T-cell (primary cell): Measurements from ENCODE around the gene MKNK2. TPM values are rescaled to one million over a fixed set of nuclear protein-coding genes. Genes with fewer than 3 reads are reported as not detected.
A peak's percentile ranks its signal among the peaks of the same experiment; 100 is the strongest.

Experiments
- ATAC-seq, 4 experiments: fragments of 200-7000 bp in 3 of 4; fragments of 150-1000 bp in 1 of 4; cut with Tn5 transposase; replicated peaks in 1 of 4; 1 replicate in 3 of 4; 2 replicates in 1 of 4; pipeline ENCODE4 v1.10.0; 2021; ENCODE audit warnings: moderate library complexity in 3 of 4, mild to moderate bottlenecking in 2 of 4, moderate number of reproducible peaks in 1 of 4
- CTCF ChIA-PET, 2 donors: fragments of 300-600 bp; sonication (Branson Sonifier 250); formaldehyde crosslinking; loops; one replicate each; lab custom pipeline; 2022; ENCODE audit warnings: antibody characterized with exemption in 2 of 2; lab: Charles Lee
- POLR2A ChIA-PET, 2 donors: fragments of 300-600 bp; sonication (Branson Sonifier 250); formaldehyde crosslinking; loops; one replicate each; lab custom pipeline; 2022; ENCODE audit warnings: antibody characterized with exemption in 2 of 2; lab: Charles Lee
- DNase-seq, 35 experiments: peaks; one replicate each; pipeline versions ENCODE4 v3.0.0 to v3.0.0-alpha.2; 2013 to 2023
- H3K27ac ChIP-seq: one replicate; pipeline ENCODE4 v1.5.1; 2013; ENCODE audit warnings: low read length
- H3K27me3 ChIP-seq, 2 experiments: replicated peaks in 1 of 2; 1 replicate in 1 of 2; 2 replicates in 1 of 2; pipeline versions ENCODE4 v1.6.1 to v1.7.0; 2013; ENCODE audit warnings: low read length in 1 of 2, mixed read lengths in 1 of 2; ENCODE audit not compliant: control insufficient read depth in 2 of 2, insufficient read depth in 2 of 2; ENCODE audit errors: extremely low read depth in 1 of 2
- H3K36me3 ChIP-seq, 2 donors: 1 replicate in 1 of 2; 2 replicates in 1 of 2; pipeline versions ENCODE4 v1.6.1 to v1.7.0; 2013; ENCODE audit warnings: low read length in 1 of 2; ENCODE audit not compliant: control insufficient read depth in 2 of 2, insufficient read depth in 1 of 2; ENCODE audit errors: extremely low read depth in 1 of 2
- H3K4me1 ChIP-seq, 2 experiments: 1 replicate in 1 of 2; 2 replicates in 1 of 2; pipeline versions ENCODE4 v1.6.1 to v1.7.0; 2013; ENCODE audit warnings: low read length in 2 of 2, mixed read lengths in 1 of 2; ENCODE audit not compliant: insufficient read depth in 2 of 2, control insufficient read depth in 1 of 2; ENCODE audit errors: extremely low read depth in 1 of 2
- H3K4me3 ChIP-seq, 2 donors: 1 replicate in 1 of 2; 2 replicates in 1 of 2; pipeline versions ENCODE4 v1.5.1 to v1.7.0; 2013; ENCODE audit warnings: mild to moderate bottlenecking in 2 of 2, low read length in 1 of 2, moderate library complexity in 1 of 2; ENCODE audit not compliant: control insufficient read depth in 1 of 2; ENCODE audit errors: extremely low read depth in 1 of 2
- H3K9me3 ChIP-seq: 2 replicates; pipeline ENCODE4 v1.7.0; 2013
- H3K27ac Mint-ChIP-seq, 2 donors: one replicate each; pipeline ENCODE4 v1.8.0; 2020 to 2021; ENCODE audit warnings: mild to moderate bottlenecking in 2 of 2, mixed read lengths in 2 of 2
- H3K27me3 Mint-ChIP-seq, 2 donors: one replicate each; pipeline ENCODE4 v1.8.0; 2021 to 2022; ENCODE audit warnings: mixed read lengths in 2 of 2
- H3K36me3 Mint-ChIP-seq: one replicate; pipeline ENCODE4 v1.8.0; 2021; ENCODE audit warnings: mixed read lengths
- H3K4me1 Mint-ChIP-seq, 3 donors: one replicate each; pipeline ENCODE4 v1.8.0; 2020 to 2022; ENCODE audit warnings: mixed read lengths in 3 of 3, mild to moderate bottlenecking in 1 of 3
- H3K4me3 Mint-ChIP-seq, 3 donors: one replicate each; pipeline ENCODE4 v1.8.0; 2020 to 2022; ENCODE audit warnings: mild to moderate bottlenecking in 3 of 3, mixed read lengths in 3 of 3, moderate library complexity in 3 of 3
- H3K9me3 Mint-ChIP-seq, 3 donors: one replicate each; pipeline ENCODE4 v1.8.0; 2020 to 2022; ENCODE audit warnings: mixed read lengths in 3 of 3
- WGBS: methylation state at CpG from one replicate; pipeline ENCODE4 v1.1.5; 2013; ENCODE audit warnings: missing lambda C conversion rate; ENCODE audit not compliant: insufficient coverage; 5-methylcytosine and 5-hydroxymethylcytosine counted together
- total RNA-seq, 35 experiments: library from RNA in 6 of 35; stranded (reverse) in 6 of 35; fragments of 120-200 nt in 1 of 35; gene quantifications; one replicate each; pipeline versions ENCODE4 v1.2.1 to v1.2.4 and lab custom pipeline; 2013 to 2026

Gene MKNK2
- total RNA-seq, 5 donors from 2014 or later (not counting 1 experiment from before 2014, with no cell fraction given) = 196 to 242 (median 234) TPM

DNA sequence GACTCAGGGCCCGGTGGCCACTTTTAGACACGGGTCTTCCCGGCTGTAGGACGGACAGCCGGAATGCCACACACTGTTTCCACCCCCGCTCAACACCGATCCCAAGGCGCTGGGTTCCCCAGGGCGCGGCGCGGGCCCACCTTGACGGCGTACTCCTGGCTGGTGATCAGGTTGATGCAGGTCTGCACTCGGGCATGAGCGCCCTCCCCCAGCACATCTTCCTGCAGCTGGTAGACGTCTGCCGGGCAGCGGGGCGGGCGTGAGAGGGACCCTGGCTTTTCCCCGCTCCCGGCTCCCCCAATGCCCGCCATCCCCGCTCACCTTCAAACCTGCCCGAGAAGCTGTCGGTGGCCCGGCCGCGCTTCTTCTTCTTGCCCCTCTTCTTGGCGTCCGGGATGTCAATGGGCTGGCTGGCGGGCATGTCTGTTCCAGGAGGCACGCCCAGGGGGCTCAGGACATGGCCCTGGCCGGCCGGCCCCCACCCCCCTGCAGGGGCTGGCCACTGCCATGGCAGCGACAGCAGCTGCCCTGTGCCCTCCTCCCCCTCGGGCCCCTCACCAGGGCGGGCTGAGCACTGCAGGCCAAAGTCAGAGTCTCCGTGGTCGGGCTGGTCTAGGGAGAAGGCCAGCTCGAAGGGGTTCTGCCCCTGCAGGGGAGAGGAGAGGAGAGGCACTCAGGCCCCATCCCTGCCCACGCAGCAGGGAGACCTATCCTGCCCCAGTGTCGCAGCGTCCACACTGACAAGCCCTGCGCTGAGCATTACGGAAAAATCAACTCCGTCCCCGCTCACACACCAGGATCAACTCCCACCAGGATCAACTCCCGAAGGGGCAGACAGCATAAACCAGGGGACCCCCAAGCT, 4.8 kb downstream of the MKNK2 start:
- Mint-ChIP-seq H3K9me3 (no peaks in the 10 kb centered on the region), H3K27me3 (no peaks in the 10 kb centered on the region), H3K27ac (no peak overlapping the region), H3K36me3 (peaks cover 3% of the 10 kb centered on the region), H3K4me3 (no peak overlapping the region), H3K4me1 (peaks cover 29 to 61% (median 52%) of the 10 kb centered on the region in 3 donors)
- DNase-seq (peak in 1 of 35 experiments; percentile 9), ATAC-seq (no peak)
- peak overlapping the region; percentile 20 for H3K27ac ChIP-seq
- ChIA-PET POLR2A (interaction anchor here in 1 of 2 donors (0.5 kb wide), 1 partner anchor 105 kb away, joined by 3 read pairs; no protein-coding TSS in a partner anchor), CTCF (no interaction called here)
- H3K4me3 ChIP-seq = no peak overlapping the region
- no peaks in the 10 kb centered on the region for H3K9me3 ChIP-seq
- H3K4me1 ChIP-seq = peaks cover 50 to 85% of the 10 kb centered on the region in 2 experiments
- H3K27me3 ChIP-seq = no peaks in the 10 kb centered on the region
- WGBS = 95% methylated on average over 34 of the region's 50 CpGs
- peaks cover 18 to 70% of the 10 kb centered on the region in 2 donors for H3K36me3 ChIP-seq

DNA sequence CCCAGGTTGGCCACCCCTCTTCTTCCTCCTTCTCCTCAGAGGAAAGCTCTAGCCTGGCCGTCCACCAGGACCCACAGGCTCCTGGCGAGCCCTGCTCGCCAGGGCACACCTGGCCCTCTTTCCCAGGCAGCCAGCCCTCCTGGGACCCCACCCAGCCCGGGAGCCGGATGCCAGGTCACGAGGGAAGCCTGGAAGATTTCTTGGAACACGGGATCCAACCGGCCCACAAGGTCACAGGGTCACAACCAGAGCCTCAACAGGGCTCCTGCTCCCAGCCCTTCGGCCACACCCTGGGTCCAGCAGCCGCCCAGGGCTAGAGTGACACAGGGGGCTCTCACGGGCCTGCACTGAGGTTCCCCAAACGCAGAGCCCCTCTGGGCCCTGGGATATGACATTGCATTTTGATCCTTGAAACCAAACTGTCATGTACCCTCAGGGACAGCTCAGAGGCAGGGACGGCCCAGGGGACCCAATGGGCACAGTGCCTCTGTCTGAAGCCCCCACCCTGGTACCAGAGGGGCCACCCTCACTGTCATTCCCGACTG, 5.5 kb downstream of the MKNK2 start:
- Mint-ChIP-seq H3K27ac (no peak overlapping the region), H3K27me3 (no peaks in the 10 kb centered on the region), H3K4me3 (peak overlapping the region in 1 of 3 donors; percentile 8), H3K36me3 (peaks cover 3% of the 10 kb centered on the region), H3K4me1 (peaks cover 28 to 64% (median 56%) of the 10 kb centered on the region in 3 donors), H3K9me3 (no peaks in the 10 kb centered on the region)
- H3K27ac ChIP-seq = peak overlapping the region; percentile 20
- H3K4me1 ChIP-seq = peaks cover 52 to 92% of the 10 kb centered on the region in 2 experiments
- no peak for DNase-seq
- no peaks in the 10 kb centered on the region for H3K27me3 ChIP-seq
- WGBS = 89% methylated on average over 14 of the region's 14 CpGs
- ChIA-PET CTCF (no interaction called here), POLR2A (no interaction called here)
- no peak for ATAC-seq
- peaks cover 18 to 78% of the 10 kb centered on the region in 2 donors for H3K36me3 ChIP-seq
- no peak overlapping the region for H3K4me3 ChIP-seq
- H3K9me3 ChIP-seq = no peaks in the 10 kb centered on the region

DNA sequence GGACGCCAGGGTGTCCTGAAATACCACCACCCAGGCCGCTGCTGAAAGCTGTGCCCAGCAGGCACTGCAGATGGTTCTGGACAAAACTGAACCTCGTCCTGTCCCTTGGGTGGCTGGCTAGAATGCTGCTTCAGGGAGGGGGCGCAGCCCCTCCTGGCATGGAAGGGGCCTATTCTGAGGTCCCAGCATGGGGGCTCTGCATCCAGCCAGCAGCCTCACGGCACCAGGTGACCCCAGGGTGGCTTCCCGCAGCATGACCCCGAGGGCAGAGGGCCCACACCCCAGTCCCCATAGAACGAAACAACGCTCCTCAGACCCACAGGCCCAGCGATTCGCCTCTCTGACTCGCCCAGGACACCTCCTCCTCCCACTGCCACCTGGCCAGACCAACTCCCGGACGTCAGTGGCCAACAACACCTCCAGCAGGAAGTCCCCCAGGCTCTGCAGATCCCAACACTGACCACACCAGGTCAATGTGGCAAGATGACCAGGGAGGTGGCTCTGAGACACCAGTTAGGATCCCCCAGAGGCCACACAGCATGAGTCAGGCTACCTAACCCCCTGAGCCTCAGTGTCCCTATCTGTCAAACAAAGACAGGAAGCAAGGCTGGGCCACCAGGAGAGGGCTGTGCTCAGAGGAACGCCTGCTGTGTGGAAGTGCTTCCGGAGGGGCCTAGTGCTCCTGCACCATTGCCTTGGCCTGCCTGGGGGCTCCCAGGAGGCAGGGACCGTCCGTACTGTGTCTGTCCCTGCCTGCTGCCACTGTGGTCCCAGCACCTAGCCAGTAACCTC, 6.1 kb downstream of the MKNK2 start:
- H3K27ac ChIP-seq = peak overlapping the region; percentile 94
- CTCF ChIA-PET = no interaction called here
- POLR2A ChIA-PET = no interaction called here
- H3K27ac Mint-ChIP-seq = peak overlapping the region; percentile 52 to 61
- H3K36me3 Mint-ChIP-seq = peaks cover 3% of the 10 kb centered on the region
- H3K36me3 ChIP-seq = peaks cover 18 to 84% of the 10 kb centered on the region in 2 donors
- ATAC-seq (no peak), DNase-seq (no peak)
- no peaks in the 10 kb centered on the region for H3K27me3 Mint-ChIP-seq
- 89% methylated on average over 18 of the region's 18 CpGs for WGBS
- no peaks in the 10 kb centered on the region for H3K9me3 Mint-ChIP-seq
- peaks cover 27 to 63% (median 56%) of the 10 kb centered on the region in 3 donors for H3K4me1 Mint-ChIP-seq
- H3K4me1 ChIP-seq = peaks cover 52 to 96% of the 10 kb centered on the region in 2 experiments
- no peak overlapping the region for H3K4me3 ChIP-seq
- H3K9me3 ChIP-seq = no peaks in the 10 kb centered on the region
- peak overlapping the region in 2 of 3 donors; percentile 8 to 21 for H3K4me3 Mint-ChIP-seq
- H3K27me3 ChIP-seq = no peaks in the 10 kb centered on the region

DNA sequence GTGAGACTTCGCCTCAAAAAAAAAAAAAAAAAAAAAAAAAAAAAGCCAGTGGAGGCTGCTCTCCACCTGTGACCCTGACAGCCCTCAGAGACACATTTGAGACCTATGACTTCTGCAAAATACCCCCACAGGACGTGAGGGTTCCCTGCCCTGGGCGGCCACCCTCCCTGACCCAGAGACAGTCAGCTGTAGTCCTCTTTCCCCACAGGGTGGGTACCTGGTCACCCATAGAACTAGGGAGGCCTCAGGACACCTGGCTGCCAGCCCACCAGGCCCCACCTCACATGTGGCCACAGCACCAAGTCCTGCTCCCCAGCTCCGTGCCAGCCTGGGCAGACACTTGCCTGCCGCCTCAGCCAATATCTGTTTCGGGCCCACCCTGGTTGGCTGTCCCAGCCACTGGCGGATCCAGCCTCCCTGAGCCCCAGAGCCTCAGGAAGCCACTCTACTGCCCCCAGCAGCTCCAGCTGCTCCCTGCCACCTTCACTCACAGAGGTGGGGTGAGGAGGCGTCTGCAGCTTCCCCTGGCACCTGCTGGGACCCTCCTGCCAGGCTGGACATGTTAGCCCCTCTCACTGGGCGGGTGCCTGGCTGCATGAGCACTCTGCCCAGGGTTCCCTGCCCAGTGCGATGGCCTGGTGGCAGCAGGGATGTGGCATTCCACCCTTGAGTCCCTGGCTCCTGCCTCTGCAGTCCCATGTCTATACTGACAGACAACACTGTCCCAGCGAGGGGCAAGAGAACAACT, 6.9 kb downstream of the MKNK2 start:
- H3K4me1 Mint-ChIP-seq = peaks cover 21 to 58% (median 51%) of the 10 kb centered on the region in 3 donors
- H3K4me3 ChIP-seq = no peak overlapping the region
- DNase-seq (peak in 2 of 35 experiments; percentile 27 to 38), ATAC-seq (no peak)
- H3K36me3 ChIP-seq = peaks cover 18 to 88% of the 10 kb centered on the region in 2 donors
- H3K9me3 ChIP-seq = no peaks in the 10 kb centered on the region
- no peaks in the 10 kb centered on the region for H3K27me3 Mint-ChIP-seq
- WGBS = 91% methylated on average over 8 of the region's 11 CpGs
- peak overlapping the region; percentile 94 for H3K27ac ChIP-seq
- peaks cover 45 to 88% of the 10 kb centered on the region in 2 experiments for H3K4me1 ChIP-seq
- H3K9me3 Mint-ChIP-seq = no peaks in the 10 kb centered on the region
- no peaks in the 10 kb centered on the region for H3K27me3 ChIP-seq
- peaks cover 7% of the 10 kb centered on the region for H3K36me3 Mint-ChIP-seq
- peak overlapping the region in 1 of 3 donors; percentile 65 for H3K4me3 Mint-ChIP-seq
- ChIA-PET CTCF (interaction anchor here in 1 of 2 donors (0.5 to 0.6 kb wide), 2 partner anchors 25 to 160 kb away, joined by 3 to 5 read pairs; no protein-coding TSS in a partner anchor), POLR2A (interaction anchor here (0.6 to 0.7 kb wide), 3 partner anchors 39 to 143 kb away, joined by 3 to 6 read pairs (median 4); no protein-coding TSS in a partner anchor)
- H3K27ac Mint-ChIP-seq = peak overlapping the region; percentile 55 to 81

DNA sequence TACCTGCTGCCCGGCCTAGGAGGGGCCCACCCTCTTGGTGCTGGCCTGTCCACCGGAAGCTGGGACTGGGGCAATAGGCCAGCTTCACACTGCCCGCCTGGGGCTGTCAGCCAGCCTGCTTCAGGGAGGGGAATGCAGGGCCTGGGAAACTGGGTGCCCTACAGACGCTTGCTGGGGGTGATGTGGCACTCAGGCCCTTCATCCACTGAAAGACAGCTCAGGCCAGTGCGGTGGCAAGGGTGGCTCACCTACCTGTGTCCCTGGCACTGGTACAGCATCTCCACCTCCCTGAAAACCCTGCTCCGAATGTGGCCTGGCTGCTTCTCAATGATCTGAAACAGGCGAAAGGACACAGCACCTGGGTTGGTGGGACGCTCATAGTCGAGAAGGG, 7.8 kb downstream of the MKNK2 start:
- no peak for ATAC-seq
- 79% methylated on average over 9 of the region's 9 CpGs for WGBS

More for the DNA sequence above, 7.8 kb downstream of the MKNK2 start:
- H3K27me3 ChIP-seq = no peaks in the 10 kb centered on the region
- no peaks in the 10 kb centered on the region for H3K9me3 Mint-ChIP-seq
- no peaks in the 10 kb centered on the region for H3K9me3 ChIP-seq
- peaks cover 36 to 79% of the 10 kb centered on the region in 2 experiments for H3K4me1 ChIP-seq
- H3K27ac ChIP-seq = peak overlapping the region; percentile 94
- H3K4me1 Mint-ChIP-seq = peaks cover 13 to 52% (median 42%) of the 10 kb centered on the region in 3 donors
- no peaks in the 10 kb centered on the region for H3K27me3 Mint-ChIP-seq
- ChIA-PET CTCF (interaction anchor here (0.6 kb wide), 2 partner anchors 15 to 159 kb away, joined by 3 to 4 read pairs; no protein-coding TSS in a partner anchor), POLR2A (interaction anchor here (0.6 to 0.7 kb wide), 2 partner anchors 39 to 40 kb away, joined by 4 to 6 read pairs; no protein-coding TSS in a partner anchor)
- H3K4me3 Mint-ChIP-seq = peak overlapping the region in 2 of 3 donors; percentile 13 to 65
- H3K27ac Mint-ChIP-seq = peak overlapping the region; percentile 77 to 81
- H3K36me3 ChIP-seq = peaks cover 23 to 89% of the 10 kb centered on the region in 2 donors
- H3K4me3 ChIP-seq = no peak overlapping the region
- peaks cover 7% of the 10 kb centered on the region for H3K36me3 Mint-ChIP-seq
- no peak for DNase-seq
